Urinary bladder (tissue), 4 donors: ENCODE measurements around the gene ATP1B2. TPM values are rescaled to one million over a fixed set of nuclear protein-coding genes. Genes with fewer than 3 reads are reported as not detected.

Experiments used
- DNase-seq: peaks from one replicate; pipeline ENCODE4 v3.0.0-alpha.2; 2015; ENCODE audit errors: extremely low spot score
- H3K27ac ChIP-seq: one replicate; pipeline ENCODE4 v1.5.1; 2013; ENCODE audit warnings: low read depth, mild to moderate bottlenecking, moderate library complexity
- H3K36me3 ChIP-seq: one replicate; pipeline ENCODE4 v1.6.1; 2013; ENCODE audit warnings: mild to moderate bottlenecking, moderate library complexity; ENCODE audit not compliant: insufficient read depth
- H3K4me1 ChIP-seq: one replicate; pipeline ENCODE4 v1.6.1; 2013; ENCODE audit warnings: mild to moderate bottlenecking, moderate library complexity; ENCODE audit not compliant: insufficient read depth
- H3K4me3 ChIP-seq: one replicate; pipeline ENCODE4 v1.5.1; 2013; ENCODE audit warnings: low read depth, low read length
- WGBS: extraction: QIAGEN DNeasy Blood & Tissue Kit; methylation state at CpG from one replicate; pipeline ENCODE4 v1.1.7; 2013; 5-methylcytosine and 5-hydroxymethylcytosine counted together
- polyA plus RNA-seq: library from polyadenylated mRNA; stranded (reverse); fragments of 200-250 nt; gene quantifications from one replicate; pipeline ENCODE4 v1.2.3, GENCODE V29; 2013
- total RNA-seq: library from RNA; depleted of rRNA; stranded (reverse); fragments of >200 nt; gene quantifications from one replicate; pipeline ENCODE4 v1.2.3, GENCODE V29; 2014
- donor health status: healthy with polysubstance abuse.
- donor health status: healthy.

ATP1B2 gene
- total and polyA plus RNA-seq, 2 donors = 4.9 to 6.4 TPM

DNA sequence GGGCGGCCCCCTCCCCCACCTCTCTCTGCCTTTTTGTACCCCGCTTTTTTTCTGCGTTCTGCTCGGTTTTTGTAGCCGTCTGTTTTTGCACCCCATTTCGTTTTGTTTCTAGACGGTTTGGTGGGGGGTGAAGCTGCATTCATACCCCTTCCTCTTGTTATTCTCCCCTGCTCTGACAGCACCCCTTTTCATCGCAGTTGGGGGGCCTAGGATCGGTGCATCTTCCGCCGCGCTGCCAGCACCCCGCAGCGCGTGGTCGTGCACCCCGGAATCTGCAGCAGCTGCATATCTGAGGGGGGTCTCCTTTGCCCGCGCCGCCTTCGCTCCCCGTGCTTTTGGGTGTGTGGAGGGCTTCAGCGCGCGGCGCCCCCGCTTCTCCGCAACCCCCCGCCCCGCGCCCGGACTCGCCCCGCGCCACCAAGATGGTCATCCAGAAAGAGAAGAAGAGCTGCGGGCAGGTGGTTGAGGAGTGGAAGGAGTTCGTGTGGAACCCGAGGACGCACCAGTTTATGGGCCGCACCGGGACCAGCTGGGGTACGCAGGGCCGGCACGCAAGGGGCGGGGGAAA is 455 bp downstream of the ATP1B2 start:
- WGBS = under 1% methylated on average over 45 of the region's 45 CpGs
- Histone ChIP-seq H3K36me3 (no peaks in the 10 kb centered on the region), H3K4me1 (no peaks in the 10 kb centered on the region), H3K27ac (no peak overlapping the region), H3K4me3 (peak overlapping the region; percentile 56)
- no peak for DNase-seq

GRCh38 chr17:7651665-7652387 is 1.1 kb downstream of the ATP1B2 start:
- H3K36me3 ChIP-seq = no peaks in the 10 kb centered on the region
- 4% methylated on average over 54 of the region's 54 CpGs for WGBS
- peak overlapping the region; percentile 56 for H3K4me3 ChIP-seq
- H3K4me1 ChIP-seq = no peaks in the 10 kb centered on the region
- H3K27ac ChIP-seq = peak overlapping the region; percentile 69
- DNase-seq = peak; percentile 47

GRCh38 chr17:7652388-7653356 is 1.9 kb downstream of the ATP1B2 start:
- H3K4me3 ChIP-seq = no peak overlapping the region
- no peaks in the 10 kb centered on the region for H3K4me1 ChIP-seq
- DNase-seq = no peak
- no peaks in the 10 kb centered on the region for H3K36me3 ChIP-seq
- H3K27ac ChIP-seq = no peak overlapping the region
- WGBS = 58% methylated on average over 12 of the region's 12 CpGs

DNA sequence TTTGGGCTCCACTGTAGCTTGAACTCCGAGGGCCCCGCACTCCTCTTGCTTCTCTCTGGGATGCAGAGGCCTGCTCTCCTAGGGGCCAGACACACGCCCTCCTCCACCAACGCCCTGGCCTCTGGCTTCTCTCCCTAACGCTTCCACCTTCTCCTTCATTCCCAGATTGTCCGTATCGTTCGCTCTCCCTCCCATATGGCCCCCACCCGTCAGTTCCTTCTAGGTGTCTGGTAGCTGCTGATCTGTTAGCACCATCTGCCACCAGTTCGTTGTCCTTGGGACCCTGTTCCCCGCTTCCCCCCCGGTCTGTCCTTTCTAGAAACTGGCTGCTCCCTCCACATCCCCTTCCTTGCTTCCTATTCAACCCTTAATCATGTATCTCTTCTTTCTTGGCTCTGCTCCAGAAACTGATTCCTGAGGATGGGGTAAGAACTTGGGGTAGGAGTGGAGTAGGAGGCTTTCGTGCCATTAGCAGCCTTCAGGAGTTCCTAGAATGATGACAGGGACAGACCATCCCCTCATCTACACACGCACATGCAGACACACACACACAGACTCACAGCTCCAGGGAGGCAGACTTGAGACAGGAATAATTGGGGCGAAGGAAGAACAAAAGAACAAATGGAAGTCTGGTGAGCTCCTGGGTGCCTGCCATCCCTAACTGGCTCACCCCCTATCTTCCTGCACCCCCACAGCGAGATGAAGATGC is 4.3 kb downstream of the ATP1B2 start:
- Histone ChIP-seq H3K4me3 (no peak overlapping the region), H3K36me3 (no peaks in the 10 kb centered on the region), H3K4me1 (no peaks in the 10 kb centered on the region), H3K27ac (no peak overlapping the region)
- WGBS = 72% methylated on average over 16 of the region's 16 CpGs
- no peak for DNase-seq

GRCh38 chr17:7655541-7655840 is 4.8 kb downstream of the ATP1B2 start:
- 94% methylated on average over 17 of the region's 17 CpGs for WGBS
- Histone ChIP-seq H3K4me1 (no peaks in the 10 kb centered on the region), H3K4me3 (no peak overlapping the region), H3K36me3 (no peaks in the 10 kb centered on the region), H3K27ac (no peak overlapping the region)
- DNase-seq = no peak

- H3K4me1 ChIP-seq = no peaks in the 10 kb centered on the region
- no peak for DNase-seq
- H3K36me3 ChIP-seq = no peaks in the 10 kb centered on the region
- no peak overlapping the region for H3K27ac ChIP-seq
- H3K4me3 ChIP-seq = no peak overlapping the region
- 16% methylated on average over 10 of the region's 10 CpGs for WGBS
These were observed 6.4 kb downstream of the ATP1B2 start for GRCh38 chr17:7656958-7657609.

- 48% methylated on average over 10 of the region's 10 CpGs for WGBS
- Histone ChIP-seq H3K4me3 (no peak overlapping the region), H3K36me3 (no peaks in the 10 kb centered on the region), H3K4me1 (no peaks in the 10 kb centered on the region), H3K27ac (no peak overlapping the region)
- DNase-seq = no peak
These were observed 17.1 kb downstream of the ATP1B2 start for GRCh38 chr17:7667656-7668406.

DNA sequence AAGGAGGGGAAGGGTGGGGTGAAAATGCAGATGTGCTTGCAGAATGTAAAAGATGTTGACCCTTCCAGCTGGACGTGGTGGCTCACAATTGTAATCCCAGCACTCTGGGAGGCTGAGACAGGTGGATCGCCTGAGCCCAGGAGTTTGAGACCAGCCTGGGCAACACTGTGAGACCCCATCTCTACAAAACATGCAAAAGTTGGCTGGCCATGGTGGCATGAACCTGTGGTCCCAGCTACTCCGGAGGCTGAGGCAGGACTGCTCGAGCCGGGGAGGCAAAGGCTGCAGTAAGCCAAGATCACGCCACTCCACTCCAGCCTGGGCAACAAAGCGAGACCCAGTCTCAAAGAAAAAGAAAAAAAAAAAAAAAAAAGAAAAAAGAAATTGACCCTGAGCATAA is 17.8 kb downstream of the ATP1B2 start:
- 88% methylated on average over 7 of the region's 7 CpGs for WGBS
- no peak overlapping the region for H3K27ac ChIP-seq
- H3K4me3 ChIP-seq = no peak overlapping the region
- H3K36me3 ChIP-seq = peaks cover 1% of the 10 kb centered on the region
- H3K4me1 ChIP-seq = no peaks in the 10 kb centered on the region
- DNase-seq = no peak

DNA sequence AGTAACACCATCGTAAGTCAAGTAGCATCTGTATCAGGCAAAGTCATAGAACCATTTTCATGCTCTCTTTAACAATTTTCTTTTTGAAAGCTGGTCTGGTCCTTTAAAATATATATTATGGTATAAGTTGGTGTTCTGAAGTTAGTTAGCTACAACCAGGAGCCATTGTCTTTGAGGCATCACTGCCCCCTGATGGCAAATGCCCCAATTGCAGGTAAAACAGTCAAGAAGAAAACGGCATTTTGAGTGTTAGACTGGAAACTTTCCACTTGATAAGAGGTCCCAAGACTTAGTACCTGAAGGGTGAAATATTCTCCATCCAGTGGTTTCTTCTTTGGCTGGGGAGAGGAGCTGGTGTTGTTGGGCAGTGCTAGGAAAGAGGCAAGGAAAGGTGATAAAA is 22.5 kb downstream of the ATP1B2 start:
- Histone ChIP-seq H3K36me3 (peaks cover 5% of the 10 kb centered on the region), H3K27ac (no peak overlapping the region), H3K4me1 (no peaks in the 10 kb centered on the region), H3K4me3 (no peak overlapping the region)
- DNase-seq = no peak
- 92% methylated on average over 2 of the region's 2 CpGs for WGBS

DNA sequence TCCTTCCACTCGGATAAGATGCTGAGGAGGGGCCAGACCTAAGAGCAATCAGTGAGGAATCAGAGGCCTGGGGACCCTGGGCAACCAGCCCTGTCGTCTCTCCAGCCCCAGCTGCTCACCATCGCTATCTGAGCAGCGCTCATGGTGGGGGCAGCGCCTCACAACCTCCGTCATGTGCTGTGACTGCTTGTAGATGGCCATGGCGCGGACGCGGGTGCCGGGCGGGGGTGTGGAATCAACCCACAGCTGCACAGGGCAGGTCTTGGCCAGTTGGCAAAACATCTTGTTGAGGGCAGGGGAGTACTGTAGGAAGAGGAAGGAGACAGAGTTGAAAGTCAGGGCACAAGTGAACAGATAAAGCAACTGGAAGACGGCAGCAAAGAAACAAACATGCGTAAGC is 24.2 kb downstream of the ATP1B2 start:
- H3K27ac ChIP-seq = no peak overlapping the region
- DNase-seq = no peak
- no peak overlapping the region for H3K4me3 ChIP-seq
- 93% methylated on average over 14 of the region's 14 CpGs for WGBS
- no peaks in the 10 kb centered on the region for H3K4me1 ChIP-seq
- peaks cover 5% of the 10 kb centered on the region for H3K36me3 ChIP-seq

- Histone ChIP-seq H3K27ac (no peak overlapping the region), H3K4me3 (no peak overlapping the region), H3K36me3 (peaks cover 5% of the 10 kb centered on the region), H3K4me1 (no peaks in the 10 kb centered on the region)
- DNase-seq = no peak
- 82% methylated on average over 5 of the region's 5 CpGs for WGBS
These were observed 25.8 kb downstream of the ATP1B2 start for GRCh38 chr17:7676533-7676932.

DNA sequence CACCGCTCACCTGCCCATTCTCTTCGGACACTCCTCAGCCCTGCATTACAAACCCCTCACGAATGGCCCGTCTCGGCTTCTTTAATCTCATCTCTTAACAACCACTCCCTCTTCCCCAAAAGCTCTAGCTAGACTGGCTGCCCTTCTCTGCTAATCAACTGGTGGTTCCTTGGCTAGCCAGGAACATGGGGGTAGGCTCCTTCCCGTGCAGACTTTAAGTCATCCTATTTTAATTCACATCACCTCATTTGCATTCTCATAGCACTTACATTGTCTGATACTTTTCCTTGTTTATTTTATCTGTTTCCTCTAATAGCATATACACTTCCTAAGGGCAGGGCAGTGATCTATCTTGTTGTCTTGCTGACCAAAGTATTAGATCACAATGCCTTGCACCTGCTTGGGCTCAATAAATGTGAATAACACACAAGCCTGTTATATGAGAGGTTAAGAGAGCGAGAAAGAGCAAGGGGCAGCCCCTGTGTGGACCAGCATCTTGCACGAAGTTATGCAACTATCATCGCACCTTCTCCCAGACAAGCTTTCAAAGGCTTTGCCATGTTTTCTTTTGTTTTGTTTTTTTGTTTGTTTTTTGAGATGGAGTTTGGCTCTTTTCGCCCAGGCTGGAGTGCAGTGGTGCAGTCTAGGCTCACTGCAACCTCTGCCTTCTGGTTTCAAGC is 26.8 kb downstream of the ATP1B2 start:
- DNase-seq = no peak
- H3K36me3 ChIP-seq = peaks cover 5% of the 10 kb centered on the region
- no peak overlapping the region for H3K27ac ChIP-seq
- H3K4me1 ChIP-seq = no peaks in the 10 kb centered on the region
- H3K4me3 ChIP-seq = no peak overlapping the region
- WGBS = 70% methylated on average over 10 of the region's 10 CpGs
